ENCODE measurements around the gene UQCRHL.

Gene UQCRHL

GRCh38 chr1:15762546-15762945 is 44.9 kb downstream of the UQCRHL start:
- no peaks in the 10 kb centered on the region for H3K9me3 ChIP-seq (ENCODE audit: control insufficient read depth, insufficient read depth, low read length)
- peaks cover 12% of the 10 kb centered on the region for H3K4me1 ChIP-seq (ENCODE audit: insufficient read depth, low read length)
- no peak overlapping the region for H3K9ac ChIP-seq (ENCODE audit: low read depth, low read length)
- H3K36me3 ChIP-seq (ENCODE audit: insufficient read depth, low read length) = peaks cover 14% of the 10 kb centered on the region

- no peak overlapping the region for H3K9ac ChIP-seq (ENCODE audit: low read depth, low read length)
- H3K36me3 ChIP-seq (ENCODE audit: insufficient read depth, low read length) = peaks cover 13% of the 10 kb centered on the region
- H3K4me1 ChIP-seq (ENCODE audit: insufficient read depth, low read length) = peaks cover 22% of the 10 kb centered on the region
Observed at GRCh38 chr1:15761366-15762128, 45.9 kb downstream of the UQCRHL start.

GRCh38 chr1:15760520-15761211 is 46.8 kb downstream of the UQCRHL start:
- H3K4me1 ChIP-seq (ENCODE audit: insufficient read depth, low read length) = peaks cover 29% of the 10 kb centered on the region
- no peaks in the 10 kb centered on the region for H3K9me3 ChIP-seq (ENCODE audit: control insufficient read depth, insufficient read depth, low read length)
- peak overlapping the region; percentile 40 for H3K9ac ChIP-seq (ENCODE audit: low read depth, low read length)
- peaks cover 12% of the 10 kb centered on the region for H3K36me3 ChIP-seq (ENCODE audit: insufficient read depth, low read length)

More at GRCh38 chr1:15761366-15762128, 45.9 kb downstream of the UQCRHL start:
- H3K9me3 ChIP-seq (ENCODE audit: control insufficient read depth, insufficient read depth, low read length) = no peaks in the 10 kb centered on the region

- H3K9ac ChIP-seq (ENCODE audit: low read depth, low read length) = peak overlapping the region; percentile 89
- H3K9me3 ChIP-seq (ENCODE audit: control insufficient read depth, insufficient read depth, low read length) = no peaks in the 10 kb centered on the region
- peaks cover 3% of the 10 kb centered on the region for H3K36me3 ChIP-seq (ENCODE audit: insufficient read depth, low read length)
- H3K4me1 ChIP-seq (ENCODE audit: insufficient read depth, low read length) = peaks cover 34% of the 10 kb centered on the region
Observed at GRCh38 chr1:15758953-15759661, 48.3 kb downstream of the UQCRHL start.

GRCh38 chr1:15758343-15758931 is 49.0 kb downstream of the UQCRHL start, which contains the start of gene FBLIM1:
TSS of gene FBLIM1 (plus strand) at chr1:15758795. CDS start at chr1:15764984, 6,189 bp downstream.
- Histone ChIP-seq H3K9me3 (ENCODE audit: control insufficient read depth, insufficient read depth, low read length) (no peaks in the 10 kb centered on the region), H3K4me1 (ENCODE audit: insufficient read depth, low read length) (peaks cover 34% of the 10 kb centered on the region), H3K36me3 (ENCODE audit: insufficient read depth, low read length) (no peaks in the 10 kb centered on the region), H3K9ac (ENCODE audit: low read depth, low read length) (peak within 1 kb of the TSS; percentile 89)

GRCh38 chr1:15757575-15758342 is 49.7 kb downstream of the UQCRHL start:
- peak overlapping the region; percentile 73 for H3K9ac ChIP-seq (ENCODE audit: low read depth, low read length)
- no peaks in the 10 kb centered on the region for H3K36me3 ChIP-seq (ENCODE audit: insufficient read depth, low read length)
- H3K4me1 ChIP-seq (ENCODE audit: insufficient read depth, low read length) = peaks cover 34% of the 10 kb centered on the region
- H3K9me3 ChIP-seq (ENCODE audit: control insufficient read depth, insufficient read depth, low read length) = no peaks in the 10 kb centered on the region

Measured in ES-I3 (cell line).